ENCODE data around the gene PLCH1.

DNA sequence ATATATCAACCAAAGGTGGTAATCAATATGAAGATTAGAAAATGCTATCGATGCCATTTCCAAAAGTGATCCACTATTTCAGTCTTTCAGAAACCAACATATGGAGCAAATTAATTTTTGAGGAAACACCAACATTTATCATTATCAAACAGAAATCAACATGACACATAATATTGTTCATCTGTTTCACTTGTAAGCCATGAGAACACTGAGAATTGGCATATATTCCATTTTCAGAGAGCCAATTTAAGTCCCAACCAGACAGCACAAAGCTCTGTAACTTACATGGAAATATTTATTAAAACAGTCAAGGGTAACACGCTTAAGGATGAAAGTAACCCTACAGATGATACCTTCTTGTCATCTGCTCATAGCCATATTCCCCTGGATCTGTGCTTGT, 413.8 kb downstream of the PLCH1 start:
- TF ChIP-seq CTCF (optimal IDR thresholded peaks at IDR 0.05 in 1 of 3, IDR thresholded peaks at IDR 0.05 in 1 of 3, conservative IDR thresholded peaks at IDR 0.05 in 1 of 3; ENCODE audit: extremely low read depth in 1 of 3, insufficient read depth in 2 of 3, low read length in 3 of 3) (no peak), EZH2 (IDR thresholded peaks at IDR 0.05; ENCODE audit: low read length) (no peak)
